SK-N-MC (cell line): ENCODE results near the gene CACNA1B.

Experiments
- FOXP2 ChIP-seq: optimal IDR thresholded peaks from 2 replicates; pipeline ENCODE3; 2011; ENCODE audit warnings: mild to moderate bottlenecking, moderate library complexity; ENCODE audit not compliant: insufficient read depth; ENCODE audit errors: extremely low read length, control extremely low read depth
- POLR2AphosphoS5 ChIP-seq: IDR thresholded peaks from 2 replicates; pipeline ENCODE4 v1.6.1; 2012; ENCODE audit warnings: mild to moderate bottlenecking, low read depth, low read length, borderline replicate concordance

DNA sequence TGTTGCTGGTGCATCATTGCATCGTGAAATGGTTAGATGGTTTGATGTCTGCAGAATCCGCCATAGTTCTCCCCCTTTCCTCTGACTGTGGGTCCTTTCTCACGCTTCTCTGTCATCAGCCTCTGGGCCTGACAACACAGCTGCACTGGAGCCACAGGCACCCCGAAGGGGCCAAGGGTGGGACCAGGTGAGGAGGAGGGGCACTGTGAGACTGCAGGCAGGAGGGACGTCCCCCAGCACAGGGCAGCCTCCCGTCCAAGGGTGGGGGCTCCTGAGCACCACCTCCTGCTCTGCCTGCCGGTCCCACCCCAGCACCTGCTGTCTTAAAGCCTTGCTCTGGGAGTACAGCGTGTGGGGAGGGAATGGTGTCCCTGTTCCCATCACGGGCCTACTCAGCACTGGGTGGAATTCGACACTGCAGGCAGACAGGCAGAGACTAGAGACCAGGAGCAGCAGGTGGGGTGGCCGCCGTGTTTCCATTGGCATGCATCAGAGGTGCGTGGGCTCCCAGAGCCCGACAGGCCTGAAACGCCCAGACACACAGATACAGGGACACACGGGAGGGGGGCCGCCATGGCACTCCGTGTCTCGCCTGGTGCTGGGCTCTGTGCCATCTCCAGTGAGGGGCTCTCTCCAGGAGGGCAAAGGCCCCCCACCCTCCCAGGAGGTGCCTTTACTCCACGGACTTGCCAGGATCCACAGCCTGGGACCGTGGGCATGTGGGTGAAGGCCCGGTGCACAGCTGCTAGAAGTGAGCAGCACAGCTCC, 15.0 kb downstream of the CACNA1B start:
- TF ChIP-seq FOXP2 (no peak), POLR2AphosphoS5 (no peak)
